ENCODE measurements around the gene NUDT15.

DNA sequence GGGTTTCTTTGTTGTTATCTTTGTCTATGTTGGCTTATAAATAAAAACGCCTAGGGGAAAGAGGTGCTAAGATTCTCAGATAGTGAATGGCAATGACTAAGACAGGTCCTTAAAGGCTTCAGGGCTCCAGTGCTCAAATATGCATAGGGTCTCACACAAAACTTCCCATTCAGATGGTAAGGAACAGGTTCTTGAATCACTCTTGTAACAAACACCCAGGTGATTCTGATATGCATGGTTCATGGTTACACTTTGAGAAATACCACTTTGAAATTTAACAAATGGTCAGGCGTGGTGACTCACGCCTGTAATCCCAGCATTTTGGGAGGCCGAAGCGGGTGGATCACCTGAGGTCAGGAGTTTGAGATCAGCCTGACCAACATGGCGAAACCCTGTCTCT lies 17.1 kb downstream of the NUDT15 start:
- TF ChIP-seq ZNF596 (tag by site-specific recombination; IDR thresholded peaks at IDR 0.05) (no peak), ZNF660 (tag by site-specific recombination; IDR thresholded peaks at IDR 0.05) (no peak), GFI1B (tag by site-specific recombination; IDR thresholded peaks at IDR 0.05) (no peak)
- TF ChIP-seq, protein P1, sequence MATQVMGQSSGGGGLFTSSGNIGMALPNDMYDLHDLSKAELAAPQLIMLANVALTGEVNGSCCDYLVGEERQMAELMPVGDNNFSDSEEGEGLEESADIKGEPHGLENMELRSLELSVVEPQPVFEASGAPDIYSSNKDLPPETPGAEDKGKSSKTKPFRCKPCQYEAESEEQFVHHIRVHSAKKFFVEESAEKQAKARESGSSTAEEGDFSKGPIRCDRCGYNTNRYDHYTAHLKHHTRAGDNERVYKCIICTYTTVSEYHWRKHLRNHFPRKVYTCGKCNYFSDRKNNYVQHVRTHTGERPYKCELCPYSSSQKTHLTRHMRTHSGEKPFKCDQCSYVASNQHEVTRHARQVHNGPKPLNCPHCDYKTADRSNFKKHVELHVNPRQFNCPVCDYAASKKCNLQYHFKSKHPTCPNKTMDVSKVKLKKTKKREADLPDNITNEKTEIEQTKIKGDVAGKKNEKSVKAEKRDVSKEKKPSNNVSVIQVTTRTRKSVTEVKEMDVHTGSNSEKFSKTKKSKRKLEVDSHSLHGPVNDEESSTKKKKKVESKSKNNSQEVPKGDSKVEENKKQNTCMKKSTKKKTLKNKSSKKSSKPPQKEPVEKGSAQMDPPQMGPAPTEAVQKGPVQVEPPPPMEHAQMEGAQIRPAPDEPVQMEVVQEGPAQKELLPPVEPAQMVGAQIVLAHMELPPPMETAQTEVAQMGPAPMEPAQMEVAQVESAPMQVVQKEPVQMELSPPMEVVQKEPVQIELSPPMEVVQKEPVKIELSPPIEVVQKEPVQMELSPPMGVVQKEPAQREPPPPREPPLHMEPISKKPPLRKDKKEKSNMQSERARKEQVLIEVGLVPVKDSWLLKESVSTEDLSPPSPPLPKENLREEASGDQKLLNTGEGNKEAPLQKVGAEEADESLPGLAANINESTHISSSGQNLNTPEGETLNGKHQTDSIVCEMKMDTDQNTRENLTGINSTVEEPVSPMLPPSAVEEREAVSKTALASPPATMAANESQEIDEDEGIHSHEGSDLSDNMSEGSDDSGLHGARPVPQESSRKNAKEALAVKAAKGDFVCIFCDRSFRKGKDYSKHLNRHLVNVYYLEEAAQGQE (tag by site-specific recombination; IDR thresholded peaks at IDR 0.05) = no peak
- TF ChIP-seq, protein P2, sequence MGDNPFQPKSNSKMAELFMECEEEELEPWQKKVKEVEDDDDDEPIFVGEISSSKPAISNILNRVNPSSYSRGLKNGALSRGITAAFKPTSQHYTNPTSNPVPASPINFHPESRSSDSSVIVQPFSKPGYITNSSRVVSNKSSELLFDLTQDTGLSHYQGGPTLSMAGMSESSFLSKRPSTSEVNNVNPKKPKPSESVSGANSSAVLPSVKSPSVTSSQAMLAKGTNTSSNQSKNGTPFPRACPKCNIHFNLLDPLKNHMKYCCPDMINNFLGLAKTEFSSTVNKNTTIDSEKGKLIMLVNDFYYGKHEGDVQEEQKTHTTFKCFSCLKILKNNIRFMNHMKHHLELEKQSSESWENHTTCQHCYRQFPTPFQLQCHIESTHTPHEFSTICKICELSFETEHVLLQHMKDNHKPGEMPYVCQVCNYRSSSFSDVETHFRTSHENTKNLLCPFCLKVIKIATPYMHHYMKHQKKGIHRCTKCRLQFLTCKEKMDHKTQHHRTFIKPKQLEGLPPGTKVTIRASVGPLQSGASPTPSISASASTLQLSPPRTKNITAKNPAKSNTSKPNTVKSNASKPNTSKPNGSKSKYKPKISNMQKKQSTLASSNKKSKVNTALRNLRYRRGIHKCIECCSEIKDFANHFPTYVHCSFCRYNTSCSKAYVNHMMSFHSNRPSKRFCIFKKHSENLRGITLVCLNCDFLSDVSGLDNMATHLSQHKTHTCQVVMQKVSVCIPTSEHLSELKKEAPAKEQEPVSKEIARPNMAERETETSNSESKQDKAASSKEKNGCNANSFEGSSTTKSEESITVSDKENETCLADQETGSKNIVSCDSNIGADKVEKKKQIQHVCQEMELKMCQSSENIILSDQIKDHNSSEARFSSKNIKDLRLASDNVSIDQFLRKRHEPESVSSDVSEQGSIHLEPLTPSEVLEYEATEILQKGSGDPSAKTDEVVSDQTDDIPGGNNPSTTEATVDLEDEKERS (tag by site-specific recombination; IDR thresholded peaks at IDR 0.05) = no peak
